NCI-H146 treated with DMSO at 0.1 percent for 48 hours (cell line): ENCODE results near the gene SLC66A1.

Experiments
- DNase-seq: peaks from one replicate; lab custom pipeline; 2025; ENCODE audit not compliant: unreplicated experiment; lab: John Stamatoyannopoulos, UW

Gene SLC66A1

DNA sequence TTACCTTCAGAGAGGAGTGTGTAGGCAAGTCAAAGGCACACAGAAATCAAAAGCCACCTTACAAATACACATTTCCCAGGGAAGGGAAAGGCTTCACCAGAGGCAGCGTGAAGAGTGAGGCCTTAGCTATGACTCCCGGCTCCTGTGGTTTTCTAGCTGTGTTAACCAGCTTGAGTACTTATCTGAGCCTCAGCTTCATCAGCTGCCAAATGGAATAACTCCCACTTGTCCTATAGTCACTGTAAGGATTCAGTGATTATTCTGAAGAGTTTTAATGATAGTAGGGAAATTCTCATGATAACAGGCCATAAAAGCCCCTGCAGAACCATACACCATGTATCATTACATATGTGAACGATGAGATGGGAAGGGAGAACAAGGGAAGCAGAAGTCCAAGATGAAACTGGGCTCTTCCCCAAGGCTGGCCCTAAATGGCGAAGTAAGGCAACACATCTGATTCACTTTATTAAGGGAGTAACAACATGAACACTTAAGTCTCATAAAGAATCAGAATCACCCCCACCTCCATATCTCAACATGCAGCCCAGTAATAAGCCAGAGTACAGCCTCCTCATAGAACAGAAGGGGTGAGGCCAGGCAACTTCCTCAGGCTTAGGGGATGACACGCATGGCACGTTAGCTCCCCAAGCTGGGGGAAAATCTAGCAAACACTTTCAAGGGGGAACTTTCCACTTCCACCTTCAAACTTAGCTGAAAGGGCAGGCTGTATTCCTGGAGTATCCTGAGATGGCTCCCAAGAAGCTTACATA lies 63.7 kb downstream of the SLC66A1 start:
- DNase-seq, result no peak

DNA sequence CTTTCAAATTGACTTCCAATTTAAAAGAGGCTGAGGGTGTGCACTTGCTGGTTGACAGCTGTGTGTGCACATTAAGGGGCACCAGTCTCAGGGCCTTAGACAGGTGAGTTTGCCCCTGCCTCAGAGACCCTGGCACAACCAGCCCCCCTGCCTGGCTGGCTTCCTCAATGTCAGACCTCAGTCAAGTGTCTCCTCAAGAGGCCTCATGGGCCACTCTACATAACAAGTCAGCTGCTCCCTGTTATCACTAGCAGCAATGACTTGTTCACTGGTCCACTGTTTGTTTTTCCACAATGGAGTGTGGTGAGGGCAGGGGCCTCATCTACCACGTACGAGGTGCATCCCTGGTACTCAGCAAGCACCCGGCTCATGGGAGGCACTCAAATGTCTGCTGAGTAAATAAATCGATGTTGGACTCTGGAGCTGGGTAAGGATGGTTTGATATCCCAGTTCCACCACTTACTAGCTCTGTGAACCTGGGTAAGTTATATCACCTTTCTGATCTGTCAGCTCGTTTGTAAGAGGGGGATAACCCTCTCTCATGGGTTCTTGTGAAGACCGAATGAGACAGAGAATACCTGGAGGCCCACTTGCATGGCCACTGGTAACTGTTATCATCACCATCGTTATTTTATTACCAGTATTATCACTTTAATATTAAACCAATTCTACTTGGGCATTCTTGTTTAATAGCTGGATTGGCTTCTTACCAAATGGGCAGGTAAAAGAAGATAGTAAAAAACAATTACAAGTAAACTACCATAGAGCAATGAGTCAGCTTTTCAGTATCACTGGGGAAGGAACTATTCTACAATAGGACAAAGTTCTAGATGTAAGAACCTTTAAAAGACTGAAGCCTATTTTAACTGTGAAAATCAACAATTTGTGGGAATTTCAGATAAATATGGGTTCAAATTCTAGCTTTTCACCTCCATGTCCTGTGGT lies 64.6 kb downstream of the SLC66A1 start:
- no peak for DNase-seq

DNA sequence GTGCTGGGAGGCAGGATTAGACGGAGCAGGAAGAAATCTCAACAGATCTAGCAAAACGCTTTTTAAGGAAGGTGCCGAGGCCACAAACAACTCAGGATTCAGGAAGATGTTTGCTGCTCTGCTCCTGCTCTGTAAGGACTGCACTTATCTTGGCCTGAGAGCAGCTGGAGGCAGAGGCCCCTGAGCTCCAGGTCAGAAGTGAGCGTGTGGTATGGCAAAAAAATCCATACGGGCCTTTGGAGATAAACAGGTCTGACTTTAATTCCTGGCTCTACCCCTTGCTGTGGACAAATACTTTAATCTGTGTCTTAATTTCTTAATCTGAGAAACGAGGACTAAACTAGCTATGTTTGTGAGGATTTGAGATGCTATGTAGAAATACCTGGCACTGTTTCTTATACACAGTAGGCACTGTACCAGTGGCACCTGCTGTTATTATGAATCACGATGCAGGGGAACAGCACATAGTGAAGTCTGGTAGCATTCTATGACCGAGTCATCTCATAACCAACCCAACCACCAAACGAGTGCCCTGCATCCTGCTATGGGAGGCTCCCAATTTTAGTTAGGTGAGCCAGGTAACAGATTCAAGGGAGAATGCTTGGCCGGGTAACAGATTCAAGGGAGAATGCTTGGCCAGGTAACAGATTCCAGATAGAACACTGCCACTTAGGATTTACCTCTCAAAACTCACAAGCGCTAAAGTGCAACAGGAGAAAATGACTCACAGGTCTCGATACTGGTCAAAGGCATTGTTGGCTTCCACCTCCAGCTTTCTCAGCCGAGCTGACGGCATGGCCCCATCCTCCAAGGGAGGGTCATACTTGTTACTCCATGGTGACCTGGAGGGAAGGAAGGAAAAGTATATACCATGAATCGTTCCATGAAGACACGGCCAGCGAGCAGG lies 65.9 kb downstream of the SLC66A1 start:
- DNase-seq, result no peak
